HepG2 (cell line): Measurements from ENCODE around the gene SAMD4B.

Experiments
- KDM1A ChIP-seq: IDR thresholded peaks from 2 replicates; pipeline ENCODE4 v1.6.1; 2016; ENCODE audit warnings: missing compliant biosample characterization
- MAX ChIP-seq: IDR thresholded peaks from 2 replicates; pipeline ENCODE4 v1.6.1; 2012; ENCODE audit warnings: inconsistent platforms
- SNAPC4 ChIP-seq: sonication (generic); formaldehyde crosslinking; IDR thresholded peaks from 2 replicates; pipeline ENCODE4 v1.4.0; 2020; ENCODE audit warnings: mild to moderate bottlenecking, missing genetic modification reagents
- ZNF18 ChIP-seq: sonication (generic); formaldehyde crosslinking; IDR thresholded peaks from 2 replicates; pipeline ENCODE4 v1.8.0; 2022; ENCODE audit warnings: mild to moderate bottlenecking, missing genetic modification reagents; ENCODE audit not compliant: insufficient replicate concordance

- no peak for TF ChIP-seq SNAPC4
- no peak for TF ChIP-seq KDM1A (CRISPR knock-in tag)
- TF ChIP-seq MAX: no peak
- no peak for TF ChIP-seq ZNF18 (CRISPR knock-in tag)
Observed at GRCh38 chr19:39416152-39417120, 74.2 kb downstream of the SAMD4B start.
